GM18519 (cell line): ENCODE data around the gene DLG2.
"Not testable (repeated sequence)": the region's sequence is repeated elsewhere in the genome, so short reads cannot be mapped to it uniquely, and the experiment has no call there.

Experiments
- ATAC-seq: cut with Tn5 transposase; IDR thresholded peaks from one replicate; pipeline ENCODE4 v1.9.1; 2021; ENCODE audit warnings: mild to moderate bottlenecking, moderate library complexity; ENCODE audit not compliant: unreplicated experiment, low FRiP score

Gene DLG2

DNA sequence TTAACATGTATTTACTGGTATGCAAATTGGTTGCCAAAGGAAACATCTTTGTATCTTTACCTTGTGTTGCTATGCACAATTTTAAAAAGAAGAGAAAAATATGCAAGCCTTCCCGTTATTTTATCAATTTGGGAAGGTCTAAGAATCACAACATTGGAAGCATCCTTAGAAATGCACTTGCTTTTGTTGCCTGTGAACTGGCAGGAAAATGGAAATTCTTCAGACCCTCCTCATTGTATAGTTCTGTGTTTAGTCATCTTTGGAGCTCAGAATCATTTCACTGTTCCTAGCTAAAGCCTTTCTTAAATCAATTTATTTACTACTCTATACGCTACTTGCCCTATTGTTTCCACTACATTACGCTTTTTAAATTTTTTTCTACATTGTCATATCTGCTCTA is 574.5 kb downstream of the DLG2 start:
- no peak for ATAC-seq

DNA sequence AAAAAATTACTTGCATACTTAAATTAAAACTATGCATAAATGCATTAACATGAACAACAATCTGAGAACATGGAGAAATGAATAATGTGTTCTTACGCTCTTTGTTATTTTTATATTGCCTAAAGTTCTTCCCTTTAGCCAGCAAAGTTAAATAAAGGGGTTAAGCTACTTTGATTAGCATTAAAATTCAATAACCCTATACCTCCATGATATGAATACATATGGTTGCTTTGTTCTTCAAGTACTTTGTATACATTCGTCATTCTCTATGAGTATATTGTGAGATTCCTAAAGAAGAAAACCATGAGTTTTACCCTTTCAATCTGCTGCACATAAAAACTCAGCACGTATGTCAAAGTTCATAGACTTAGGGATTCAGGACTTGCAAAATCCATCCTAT is 578.3 kb downstream of the DLG2 start:
- ATAC-seq, result no peak

DNA sequence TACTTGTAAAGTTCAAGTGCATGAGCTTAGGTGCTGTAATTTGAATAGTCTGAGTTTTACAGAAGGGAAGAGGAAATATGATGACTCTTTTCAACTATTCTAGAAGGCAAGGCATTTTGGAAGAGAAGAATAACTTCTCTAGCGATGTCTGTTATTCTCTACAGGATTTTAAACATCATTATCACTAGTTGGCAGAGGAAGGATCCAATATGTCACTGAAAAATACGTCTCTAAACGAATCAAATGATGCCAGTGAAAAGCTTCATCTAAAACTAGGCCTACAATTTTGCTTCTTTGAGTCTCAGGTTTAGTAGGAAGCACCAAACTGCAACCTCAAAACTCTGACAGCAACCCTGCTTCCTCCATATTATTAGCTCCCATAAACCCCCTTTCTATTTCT is 581.4 kb downstream of the DLG2 start:
- no peak for ATAC-seq

DNA sequence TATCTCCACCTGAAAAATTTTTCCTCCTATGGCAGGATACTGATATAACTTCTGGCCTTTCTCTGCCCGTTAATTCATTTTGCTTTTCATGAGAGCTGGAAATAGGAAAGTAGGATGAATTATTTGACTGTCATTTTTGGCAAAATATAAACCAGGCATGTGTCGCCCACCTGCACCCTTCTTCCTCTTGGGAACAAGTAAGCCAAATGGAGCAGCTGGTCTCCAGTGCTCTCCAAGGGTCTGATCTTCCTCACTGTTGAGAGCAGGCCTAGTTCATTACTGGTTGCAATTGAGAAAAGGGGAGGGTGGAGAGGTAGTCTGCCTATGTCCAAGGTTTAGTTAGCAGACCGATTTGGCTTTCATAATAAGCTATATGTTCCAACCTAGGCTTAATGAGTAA is 582.2 kb downstream of the DLG2 start:
- no peak for ATAC-seq

DNA sequence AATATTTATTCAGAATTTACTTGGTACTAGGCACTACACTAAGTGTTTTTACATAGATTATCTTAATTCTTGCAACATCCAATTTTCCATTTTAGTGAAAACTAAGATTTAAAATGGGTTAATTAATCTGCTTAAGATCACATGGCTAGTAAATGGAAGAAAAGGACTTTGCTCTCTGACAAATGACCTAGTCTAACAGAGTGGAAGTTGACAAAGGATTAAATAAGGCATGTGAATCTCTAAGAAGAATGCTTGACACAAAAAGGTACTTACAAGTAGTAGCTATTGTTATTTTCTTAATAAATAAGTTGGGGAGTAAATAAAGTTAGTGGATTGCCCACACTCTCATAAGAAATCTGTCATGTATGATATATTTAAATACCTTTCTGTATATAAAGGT is 584.8 kb downstream of the DLG2 start:
- no peak for ATAC-seq

DNA sequence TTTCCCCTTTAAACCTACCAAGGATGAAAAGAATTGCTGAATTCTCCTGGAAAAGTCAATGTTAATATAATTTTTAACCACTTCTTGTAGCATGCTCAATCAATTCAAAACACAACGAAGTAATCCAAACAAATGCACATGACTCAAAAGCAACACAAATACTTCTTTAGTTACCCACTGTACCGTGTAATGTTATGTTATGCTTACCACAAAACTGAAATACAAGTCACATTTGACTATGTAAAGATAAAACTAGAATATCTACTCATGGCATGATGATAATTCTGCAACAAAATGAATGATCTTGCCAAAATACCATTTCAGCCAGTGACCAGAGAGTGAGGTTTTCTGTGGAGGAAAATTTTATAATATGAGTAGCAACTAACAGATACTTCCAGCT is 587.0 kb downstream of the DLG2 start:
- no peak for ATAC-seq

DNA sequence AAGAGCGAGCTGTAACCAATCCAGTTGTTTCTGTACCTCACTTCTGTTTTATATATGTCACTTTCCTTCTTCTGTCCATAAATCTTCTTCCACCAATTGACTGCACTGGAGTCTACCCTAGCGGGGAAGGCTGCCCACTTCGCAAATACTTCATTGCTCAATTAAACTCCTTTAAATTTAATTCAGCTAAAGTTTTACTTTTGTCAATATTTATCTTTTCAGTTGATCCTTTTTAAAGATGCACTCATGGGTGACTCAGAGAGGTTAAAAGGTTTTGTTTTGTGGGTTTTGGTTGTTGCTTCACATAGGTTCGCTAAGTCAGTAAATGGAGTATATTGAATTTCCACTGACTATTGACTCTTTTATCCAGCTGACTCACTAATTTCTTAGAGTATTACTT is 597.2 kb downstream of the DLG2 start:
- no peak for ATAC-seq

DNA sequence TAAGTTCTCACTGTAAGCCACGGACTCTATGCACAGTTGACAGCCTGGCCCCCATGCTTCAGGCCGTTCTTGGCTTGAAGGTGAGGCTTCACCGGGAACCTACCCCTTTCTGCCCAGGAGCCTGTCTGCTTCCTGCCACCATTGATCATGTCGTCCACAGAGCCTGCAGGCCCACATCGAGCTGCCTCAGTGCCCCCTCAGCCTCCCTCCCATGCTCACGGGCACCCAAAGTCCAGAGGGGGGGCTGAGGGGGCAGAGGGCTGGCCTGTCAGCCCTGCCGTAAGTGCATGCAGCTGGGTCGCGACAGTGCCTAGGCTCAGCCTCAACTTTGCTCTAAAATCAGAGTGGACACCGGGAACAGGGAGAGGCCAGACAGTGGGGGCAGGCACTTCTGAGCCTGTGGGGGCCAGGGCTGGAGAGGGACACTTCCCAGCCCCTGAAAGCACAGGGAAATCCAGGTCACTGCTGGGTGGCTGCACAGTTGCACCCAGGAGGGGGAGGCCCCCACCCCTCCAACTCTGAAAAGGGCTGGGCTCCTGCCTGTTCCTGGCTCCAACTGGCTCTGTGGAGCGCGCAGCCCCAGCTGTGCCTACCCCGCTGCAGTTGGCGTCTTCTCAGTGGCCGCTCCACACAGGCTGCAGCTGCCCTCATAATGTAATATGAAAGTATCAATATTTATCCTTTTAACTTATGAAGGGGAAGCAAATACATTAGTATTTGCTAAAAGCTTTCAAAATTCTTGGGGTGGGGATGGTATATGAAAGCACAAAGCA is 598.6 kb downstream of the DLG2 start:
- no peak for ATAC-seq

DNA sequence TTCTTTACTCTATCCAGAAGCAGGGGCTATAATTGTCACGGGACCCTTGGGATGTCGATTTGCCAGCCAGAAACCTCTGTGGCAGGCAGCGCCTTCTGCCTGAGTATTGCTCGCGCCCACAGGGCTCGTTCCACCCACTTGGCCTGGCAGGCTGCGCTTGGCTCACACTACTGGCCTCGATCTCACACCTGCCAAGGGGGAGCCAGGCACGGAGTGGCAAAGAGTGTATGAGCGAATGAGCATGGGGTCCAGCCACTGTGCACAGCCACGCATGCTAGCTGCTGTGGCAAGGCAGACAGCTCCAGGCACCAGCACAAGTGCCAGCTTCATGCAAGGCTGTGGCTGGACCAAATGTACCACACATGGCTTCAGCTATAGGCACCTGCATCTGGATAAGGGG is 599.8 kb downstream of the DLG2 start:
- ATAC-seq, result no peak

DNA sequence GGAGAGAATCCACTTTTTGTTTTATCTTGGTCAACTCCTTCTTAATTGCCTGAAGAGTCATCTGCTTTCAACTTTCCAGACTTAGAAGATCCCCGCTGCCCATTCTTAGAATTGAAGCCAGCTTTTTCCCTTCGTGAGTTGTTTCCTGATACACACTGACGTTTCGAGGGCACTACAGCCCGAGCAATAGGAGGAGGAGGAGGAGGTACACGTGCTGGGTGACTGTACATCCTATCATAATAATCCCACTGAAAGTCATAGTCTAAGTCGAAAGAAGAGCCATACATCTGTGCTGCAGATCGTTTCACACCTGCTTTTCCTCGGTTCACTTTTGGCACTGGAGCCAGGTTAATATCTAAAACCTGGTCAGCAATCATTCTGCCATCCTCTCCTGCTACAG is 606.1 kb downstream of the DLG2 start:
- ATAC-seq, result no peak

DNA sequence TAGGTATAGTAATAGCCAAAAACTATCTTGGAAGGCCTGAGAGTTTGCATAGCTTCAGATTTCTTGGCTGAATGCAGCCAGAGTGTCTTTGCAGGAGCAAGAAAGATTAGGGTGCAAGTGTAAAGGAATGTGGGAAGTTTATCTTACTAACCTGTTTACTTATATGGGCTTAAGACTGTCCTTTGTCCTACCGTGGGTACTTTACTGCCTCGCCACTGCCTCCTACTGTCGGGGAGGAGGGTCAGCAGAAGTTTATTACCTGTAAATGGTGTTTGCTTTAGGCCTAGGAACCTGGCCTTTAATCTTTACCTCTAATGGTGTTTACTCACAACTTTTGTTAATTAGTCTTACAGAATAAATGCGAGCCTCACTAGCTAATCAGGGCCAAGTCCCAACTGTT is 633.8 kb downstream of the DLG2 start:
- no peak for ATAC-seq

DNA sequence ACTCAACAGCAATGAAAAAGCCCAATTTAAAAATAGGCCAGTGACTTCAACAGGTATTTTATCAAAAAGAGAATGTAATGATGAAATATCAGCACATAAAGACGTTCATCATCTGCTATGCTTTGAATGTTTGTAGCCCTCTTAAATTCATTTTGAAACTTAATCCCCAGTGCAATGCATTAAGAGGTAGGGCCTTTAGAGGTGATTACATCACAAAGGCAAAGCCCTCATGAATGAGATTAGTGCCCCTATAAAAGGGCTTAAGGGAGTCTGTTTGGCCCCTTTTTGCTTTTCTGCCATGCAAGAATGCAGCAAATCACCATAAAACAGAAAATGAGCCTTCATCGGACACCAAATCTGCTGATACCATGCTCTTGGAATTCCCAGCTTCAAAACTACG is 637.0 kb downstream of the DLG2 start:
- ATAC-seq, result no peak

DNA sequence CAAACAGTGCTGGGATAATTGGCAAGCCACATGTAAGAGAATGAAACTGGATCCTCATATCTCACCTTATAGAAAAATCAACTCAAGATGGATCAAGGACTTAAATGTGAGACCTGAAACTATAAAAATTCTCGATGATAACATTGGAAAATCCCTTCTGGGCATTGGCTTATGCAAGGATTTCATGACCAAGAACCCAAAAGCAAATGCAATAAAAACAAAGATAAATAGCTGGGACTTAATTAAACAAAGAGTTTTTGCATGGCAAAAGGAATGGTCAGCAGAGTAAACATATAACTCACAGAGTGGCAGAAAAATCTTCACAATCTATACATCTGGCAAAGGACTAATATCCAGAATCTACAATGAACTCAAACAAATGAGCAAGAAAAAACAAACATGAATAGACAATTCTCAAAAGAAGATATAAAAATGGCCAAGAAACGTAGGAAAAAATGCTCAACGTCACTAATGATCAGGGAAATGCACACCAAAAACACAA is 639.4 kb downstream of the DLG2 start:
- not testable (repeated sequence) for ATAC-seq

DNA sequence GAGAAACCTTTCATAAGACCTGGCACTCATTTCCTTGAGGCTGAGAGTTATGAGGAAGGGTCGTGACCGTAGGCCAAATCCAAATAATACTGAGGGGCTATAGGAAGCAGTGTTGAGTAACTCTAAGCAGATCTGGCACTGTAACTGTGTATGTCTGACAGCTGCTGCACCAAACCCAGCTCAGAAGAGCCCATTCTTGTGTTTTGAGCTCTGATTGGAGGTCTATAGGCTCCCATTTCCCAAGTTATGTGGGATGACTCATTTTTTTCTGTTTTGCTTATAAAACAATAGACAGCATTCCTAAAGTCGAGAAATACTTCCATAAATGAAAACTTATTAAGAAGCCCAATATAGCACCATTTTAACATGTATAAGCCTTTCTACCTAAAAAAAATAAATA is 645.8 kb downstream of the DLG2 start:
- no peak for ATAC-seq

DNA sequence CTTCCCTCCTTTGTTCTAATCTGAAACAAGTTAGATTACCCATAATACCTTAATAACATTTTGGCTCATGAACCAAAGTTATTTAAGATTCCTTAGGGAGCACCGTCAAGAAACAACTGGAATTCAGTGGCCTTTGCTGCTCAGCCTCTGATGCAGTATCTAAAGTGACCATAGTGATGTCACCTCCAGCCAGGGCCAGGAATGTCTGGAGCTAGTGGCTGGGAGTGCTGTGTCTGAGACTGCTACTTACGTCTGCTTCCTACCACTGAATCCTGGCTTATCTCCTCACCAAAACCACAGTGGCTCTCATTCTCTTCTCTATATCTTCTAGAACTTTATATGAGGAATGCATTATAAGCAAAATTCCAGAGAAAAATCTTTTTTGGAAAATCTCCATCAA is 658.0 kb downstream of the DLG2 start:
- no peak for ATAC-seq

DNA sequence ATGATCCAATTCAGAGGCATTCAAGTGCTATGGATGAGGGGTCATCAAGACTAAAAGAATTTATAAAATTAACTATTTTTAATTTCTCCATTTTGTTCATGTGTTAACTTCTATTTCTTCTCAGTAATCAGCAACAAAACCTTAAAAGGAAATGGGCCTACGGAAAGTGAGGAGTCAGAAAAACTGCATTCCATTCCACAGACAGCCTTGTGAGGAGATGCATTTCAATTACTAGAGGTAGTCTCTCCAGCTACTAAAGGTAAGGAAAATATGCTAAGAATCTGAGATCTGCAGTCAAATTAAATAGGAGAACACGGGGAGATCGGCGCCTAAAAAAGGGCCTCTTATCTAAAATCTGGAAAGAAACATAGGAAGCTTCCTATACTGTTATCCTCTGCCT is 661.7 kb downstream of the DLG2 start:
- ATAC-seq, result no peak

DNA sequence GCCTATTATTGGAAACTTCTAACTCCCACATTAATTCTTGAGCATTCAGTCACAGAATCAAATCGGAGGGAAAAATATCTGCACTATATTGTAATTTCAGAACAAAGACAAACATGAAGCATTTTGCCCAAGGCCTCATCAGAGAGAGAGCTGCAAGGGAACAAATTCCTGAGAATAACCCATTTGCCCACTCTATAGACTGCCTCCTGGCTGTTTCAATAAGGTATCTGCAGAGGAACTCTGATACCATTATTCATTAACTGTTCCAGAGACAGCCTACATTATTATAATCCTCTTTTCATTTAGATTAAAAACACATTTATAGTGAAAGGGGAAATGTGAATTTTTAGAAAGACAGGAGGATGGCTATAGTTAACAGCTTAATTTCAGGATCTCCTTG is 663.9 kb downstream of the DLG2 start:
- ATAC-seq, result no peak

DNA sequence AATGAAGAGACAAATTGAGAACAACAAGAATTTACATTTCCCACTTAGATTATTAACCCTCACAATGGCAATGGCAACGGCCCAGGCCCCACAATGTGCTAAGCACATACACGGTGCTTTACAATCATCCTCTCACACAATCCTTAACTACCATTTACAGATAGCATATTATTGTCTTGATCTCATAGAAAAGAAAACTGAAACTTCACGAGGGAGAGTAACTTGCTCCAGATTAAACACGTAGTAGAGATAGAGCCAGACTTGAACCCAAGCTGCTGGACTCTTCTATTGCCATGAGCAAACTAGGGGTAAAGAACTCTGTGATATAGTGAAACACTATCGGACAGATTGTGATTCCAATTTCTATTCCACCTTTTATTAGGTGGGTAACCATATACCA is 665.1 kb downstream of the DLG2 start:
- no peak for ATAC-seq

DNA sequence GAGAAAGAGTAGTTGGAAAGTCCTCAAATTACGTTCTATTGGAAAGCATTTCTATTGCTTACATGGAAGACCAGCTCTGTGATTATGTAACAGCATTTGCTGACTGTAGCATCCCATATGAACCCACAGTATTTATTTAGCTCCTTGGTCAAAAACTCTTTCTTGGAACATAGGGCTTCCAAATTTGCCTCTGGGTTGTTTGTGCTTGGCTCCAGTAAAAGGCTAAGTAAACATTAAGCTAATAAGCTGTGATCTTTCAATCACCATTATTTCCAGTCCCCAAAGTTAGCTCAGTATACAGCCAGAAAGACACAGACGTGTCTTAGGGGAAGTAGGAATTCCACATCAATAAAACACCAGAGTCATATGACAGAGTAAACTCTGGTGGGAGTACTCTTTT is 668.8 kb downstream of the DLG2 start:
- ATAC-seq, result no peak

DNA sequence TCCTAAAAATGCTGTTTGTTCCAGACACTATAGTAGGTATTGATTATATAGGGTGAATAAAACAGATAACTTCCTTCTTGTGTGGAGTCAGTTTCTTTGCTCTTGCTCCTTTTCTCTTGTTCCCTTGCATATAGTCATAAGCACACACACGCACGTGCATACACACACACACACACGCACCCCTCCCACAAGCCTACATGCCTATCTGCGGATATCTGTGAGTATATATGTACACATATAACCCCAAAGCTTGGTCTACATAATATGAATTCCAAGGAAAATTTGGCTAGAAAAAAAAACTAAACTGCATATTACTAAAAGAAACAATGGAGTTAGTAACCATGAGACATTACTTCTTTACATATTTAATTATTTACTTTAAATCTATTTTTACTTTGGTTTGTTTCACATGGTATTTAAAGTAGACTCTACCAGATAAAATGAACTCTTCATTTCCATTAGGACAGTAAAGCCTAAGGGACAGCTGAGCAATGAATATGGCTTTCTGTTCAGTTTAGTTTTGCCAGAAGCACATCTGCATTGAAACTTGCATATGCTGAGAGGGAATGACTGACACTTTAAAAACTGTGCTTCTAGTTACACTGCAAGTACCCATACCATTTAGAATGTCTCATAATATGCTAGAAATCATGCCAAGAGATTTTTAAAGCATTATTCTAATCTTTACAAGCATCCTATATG is 676.4 kb downstream of the DLG2 start:
- no peak for ATAC-seq

DNA sequence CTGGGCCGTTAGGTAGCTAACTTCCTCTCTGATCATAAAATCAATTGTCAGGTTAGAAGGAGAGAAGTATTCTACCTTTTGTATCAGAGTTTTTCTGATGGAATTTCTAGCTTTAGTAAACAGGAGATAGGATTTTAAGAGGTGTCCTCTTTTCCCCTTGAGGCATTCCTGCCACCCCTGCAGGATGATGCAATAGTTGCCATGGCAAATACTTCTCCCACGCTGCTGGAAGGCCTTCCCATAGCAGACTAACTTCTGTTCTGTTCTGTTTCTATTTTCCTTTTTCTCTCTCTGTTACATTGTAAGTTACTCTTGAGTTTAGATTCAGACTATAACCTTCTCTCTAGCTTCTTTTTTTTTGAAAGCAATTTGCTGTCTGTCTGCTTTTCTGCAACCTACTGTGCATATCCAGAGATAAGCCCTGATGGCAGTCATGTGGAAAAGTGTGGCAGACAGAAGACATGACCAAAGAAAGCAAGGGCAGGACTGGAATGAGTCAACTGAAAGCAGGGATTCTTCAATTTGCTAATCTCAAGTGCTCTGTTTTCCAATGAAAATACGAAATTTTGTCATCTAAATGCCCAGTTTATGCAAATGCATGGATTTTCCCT is 679.1 kb downstream of the DLG2 start:
- ATAC-seq, result no peak

DNA sequence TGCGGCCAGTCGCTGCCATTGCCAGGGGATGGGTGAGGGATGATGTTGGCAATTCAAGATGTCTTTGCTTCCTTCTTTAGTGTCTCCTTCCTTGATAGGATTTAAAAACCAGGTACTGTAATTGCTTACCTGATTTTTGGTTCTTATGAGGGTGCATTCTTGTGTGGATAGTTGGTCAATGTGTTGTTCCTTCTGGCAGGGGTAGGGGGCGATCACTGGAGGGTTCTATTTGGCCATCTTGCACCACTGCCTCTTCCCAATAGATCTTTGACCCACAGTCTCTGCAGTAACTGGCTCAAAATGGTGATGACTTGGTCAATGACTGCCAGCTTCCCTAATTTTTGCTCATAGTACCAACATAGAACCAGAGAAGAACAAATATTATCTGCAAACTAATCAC is 680.1 kb downstream of the DLG2 start:
- ATAC-seq, result no peak
